Measurements from ENCODE around the gene LMAN1L. TPM values are rescaled to one million over a fixed set of nuclear protein-coding genes. Genes with fewer than 3 reads are reported as not detected.

Gene LMAN1L
- total RNA-seq, 2 donors from 2014 or later = 0.27 to 1.1 TPM

GRCh38 chr15:74835312-74835823, 22.7 kb downstream of the LMAN1L start:
- peak overlapping the region in 1 of 2 donors; percentile 32 for H3K27ac Mint-ChIP-seq
- H3K9me3 Mint-ChIP-seq = no peaks in the 10 kb centered on the region
- ATAC-seq (peak; percentile 55 to 62), DNase-seq (ENCODE audit: low spot score in 2 of 2) (peak in 1 of 2 donors; percentile 70)
- H3K36me3 Mint-ChIP-seq = peaks cover 0 to 5% of the 10 kb centered on the region in 2 donors

- Mint-ChIP-seq H3K36me3 (peaks cover 0 to 5% of the 10 kb centered on the region in 2 donors), H3K9me3 (no peaks in the 10 kb centered on the region), H3K27ac (peak overlapping the region in 1 of 2 donors; percentile 50)
- DNase-seq (ENCODE audit: low spot score in 2 of 2) (no peak), ATAC-seq (no peak)
These were observed 24.2 kb downstream of the LMAN1L start for GRCh38 chr15:74836846-74837245.

- peaks cover 0 to 5% of the 10 kb centered on the region in 2 donors for H3K36me3 Mint-ChIP-seq
- ATAC-seq = no peak
- no peak overlapping the region for H3K27ac Mint-ChIP-seq
- H3K9me3 Mint-ChIP-seq = no peaks in the 10 kb centered on the region
- no peak for DNase-seq (ENCODE audit: low spot score in 2 of 2)
These were observed 25.0 kb downstream of the LMAN1L start for GRCh38 chr15:74837482-74838136.

GRCh38 chr15:74838137-74838516, 25.5 kb downstream of the LMAN1L start:
- Mint-ChIP-seq H3K36me3 (peaks cover 0 to 5% of the 10 kb centered on the region in 2 donors), H3K9me3 (no peaks in the 10 kb centered on the region), H3K27ac (no peak overlapping the region)
- no peak for ATAC-seq
- no peak for DNase-seq (ENCODE audit: low spot score in 2 of 2)

GRCh38 chr15:74838746-74839525, 26.3 kb downstream of the LMAN1L start:
- peak overlapping the region in 1 of 2 donors; percentile 72 for H3K27ac Mint-ChIP-seq
- peaks cover 0 to 5% of the 10 kb centered on the region in 2 donors for H3K36me3 Mint-ChIP-seq
- no peak for DNase-seq (ENCODE audit: low spot score in 2 of 2)
- no peaks in the 10 kb centered on the region for H3K9me3 Mint-ChIP-seq
- ATAC-seq = no peak

- Mint-ChIP-seq H3K9me3 (no peaks in the 10 kb centered on the region), H3K36me3 (peaks cover 0 to 5% of the 10 kb centered on the region in 2 donors), H3K27ac (peak overlapping the region in 1 of 2 donors; percentile 1)
- ATAC-seq (no peak), DNase-seq (ENCODE audit: low spot score in 2 of 2) (no peak)
These were observed 27.1 kb downstream of the LMAN1L start for GRCh38 chr15:74839526-74840395.

- H3K27ac Mint-ChIP-seq = peak overlapping the region; percentile 1 to 70
- no peak for ATAC-seq
These were observed 28.5 kb downstream of the LMAN1L start for GRCh38 chr15:74840851-74841775.

GRCh38 chr15:74841891-74842373, 29.3 kb downstream of the LMAN1L start:
- Mint-ChIP-seq H3K36me3 (no peaks in the 10 kb centered on the region), H3K9me3 (no peaks in the 10 kb centered on the region), H3K27ac (peak overlapping the region; percentile 70 to 87)
- DNase-seq (ENCODE audit: low spot score in 2 of 2) = no peak
- ATAC-seq = no peak

More at GRCh38 chr15:74840851-74841775, 28.5 kb downstream of the LMAN1L start:
- Mint-ChIP-seq H3K36me3 (no peaks in the 10 kb centered on the region), H3K9me3 (no peaks in the 10 kb centered on the region)
- DNase-seq (ENCODE audit: low spot score in 2 of 2) = no peak

GRCh38 chr15:74842581-74843444, 30.2 kb downstream of the LMAN1L start, which contains the start of gene ULK3:
TSS of gene ULK3 (minus strand) at chr15:74843156. CDS start at chr15:74843105, 51 bp downstream.
- Mint-ChIP-seq H3K27ac (peak within 1 kb of the TSS; percentile 87 to 94), H3K36me3 (peaks cover 0 to 5% of the 10 kb centered on the region in 2 donors), H3K9me3 (no peaks in the 10 kb centered on the region)
- DNase-seq (ENCODE audit: low spot score in 2 of 2) (peak; percentile 93 to 97), ATAC-seq (peak; percentile 84 to 90)

- Mint-ChIP-seq H3K9me3 (no peaks in the 10 kb centered on the region), H3K27ac (peak overlapping the region; percentile 87 to 94), H3K36me3 (peaks cover 0 to 12% of the 10 kb centered on the region in 2 donors)
- DNase-seq (ENCODE audit: low spot score in 2 of 2) (no peak), ATAC-seq (no peak)
These were observed 30.8 kb downstream of the LMAN1L start for GRCh38 chr15:74843445-74843828.

- Mint-ChIP-seq H3K36me3 (peaks cover 0 to 13% of the 10 kb centered on the region in 2 donors), H3K9me3 (no peaks in the 10 kb centered on the region), H3K27ac (peak overlapping the region in 1 of 2 donors; percentile 87)
- no peak for ATAC-seq
- no peak for DNase-seq (ENCODE audit: low spot score in 2 of 2)
These were observed 31.3 kb downstream of the LMAN1L start for GRCh38 chr15:74843891-74844299.

GRCh38 chr15:74844319-74845207, 31.9 kb downstream of the LMAN1L start:
- H3K9me3 Mint-ChIP-seq = no peaks in the 10 kb centered on the region
- DNase-seq (ENCODE audit: low spot score in 2 of 2) (no peak), ATAC-seq (no peak)
- peaks cover 0 to 13% of the 10 kb centered on the region in 2 donors for H3K36me3 Mint-ChIP-seq
- H3K27ac Mint-ChIP-seq = peak overlapping the region; percentile 70 to 88

GRCh38 chr15:74845208-74845568, 32.6 kb downstream of the LMAN1L start:
- no peaks in the 10 kb centered on the region for H3K9me3 Mint-ChIP-seq

GRCh38 chr15:74845581-74845980, 32.9 kb downstream of the LMAN1L start:
- no peak for DNase-seq (ENCODE audit: low spot score in 2 of 2)
- peaks cover 0 to 13% of the 10 kb centered on the region in 2 donors for H3K36me3 Mint-ChIP-seq
- peak in 1 of 2 donors; percentile 27 for ATAC-seq
- peak overlapping the region; percentile 70 to 88 for H3K27ac Mint-ChIP-seq
- no peaks in the 10 kb centered on the region for H3K9me3 Mint-ChIP-seq

More at GRCh38 chr15:74845208-74845568, 32.6 kb downstream of the LMAN1L start:
- Mint-ChIP-seq H3K27ac (peak overlapping the region; percentile 70 to 88), H3K36me3 (peaks cover 0 to 13% of the 10 kb centered on the region in 2 donors)
- peak; percentile 56 to 73 for DNase-seq (ENCODE audit: low spot score in 2 of 2)
- ATAC-seq = peak; percentile 40 to 65
